Stimulated activated naive B cell treated with anti-CD40 and anti-IgM and Interleukin-4, amounts not matched to agents 10 μg/mL and 1 μg/mL and 100 μg/mL, for 72 hours (primary cell): ENCODE results near the gene TFR2.

Experiments used
- ATAC-seq, 2 donors: fragments of 150-1000 bp; cut with Tn5 transposase; replicated peaks; 2 replicates each; pipeline ENCODE4 v1.10.0; 2021; ENCODE audit warnings: moderate library complexity in 1 of 2
- DNase-seq: peaks from one replicate; pipeline ENCODE4 v3.0.0; 2021
- H3K27ac Mint-ChIP-seq: one replicate; pipeline ENCODE4 v1.8.0; 2022; ENCODE audit warnings: mild to moderate bottlenecking, mixed read lengths
- H3K27me3 Mint-ChIP-seq, 2 donors: one replicate each; pipeline ENCODE4 v1.8.0; 2022; ENCODE audit warnings: mixed read lengths in 2 of 2
- H3K36me3 Mint-ChIP-seq, 2 donors: one replicate each; pipeline ENCODE4 v1.8.0; 2022; ENCODE audit warnings: mixed read lengths in 2 of 2, mild to moderate bottlenecking in 1 of 2
- H3K4me1 Mint-ChIP-seq, 2 donors: one replicate each; pipeline ENCODE4 v1.8.0; 2022; ENCODE audit warnings: mixed read lengths in 2 of 2, mild to moderate bottlenecking in 1 of 2
- H3K4me3 Mint-ChIP-seq, 2 donors: one replicate each; pipeline ENCODE4 v1.8.0; 2022; ENCODE audit warnings: mild to moderate bottlenecking in 2 of 2, mixed read lengths in 2 of 2, moderate library complexity in 1 of 2
- H3K9me3 Mint-ChIP-seq, 2 donors: one replicate each; pipeline ENCODE4 v1.8.0; 2022; ENCODE audit warnings: mixed read lengths in 2 of 2, mild to moderate bottlenecking in 1 of 2

Gene TFR2

DNA sequence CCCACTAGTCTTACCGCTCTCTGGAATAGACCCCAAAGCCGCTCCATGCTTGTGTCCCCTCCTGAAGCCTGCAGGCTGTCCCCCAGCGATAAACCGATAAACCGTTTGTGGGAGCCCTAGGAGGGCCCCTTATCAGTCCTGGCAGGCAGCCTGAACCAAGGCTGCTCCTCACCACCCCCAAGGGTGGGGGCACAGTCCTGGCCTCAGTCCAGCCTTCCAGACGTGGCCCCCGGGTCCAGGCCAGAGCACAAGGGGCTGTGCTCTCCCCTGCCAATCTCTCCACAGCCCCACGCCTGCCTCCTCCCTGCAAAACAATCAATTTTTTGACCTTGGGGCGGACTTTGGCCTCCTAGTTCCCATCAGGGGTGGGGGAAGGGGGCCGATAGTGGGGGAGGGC lies at the start of gene TFR2:
Gene TFR2 (minus strand): TSS at position 90 of the 397 bp plus-strand sequence. CDS start 43 bp downstream, at position 47.
- ATAC-seq = no peak
- H3K27me3 Mint-ChIP-seq = peaks cover 15 to 40% of the 10 kb centered on the region in 2 donors

DNA sequence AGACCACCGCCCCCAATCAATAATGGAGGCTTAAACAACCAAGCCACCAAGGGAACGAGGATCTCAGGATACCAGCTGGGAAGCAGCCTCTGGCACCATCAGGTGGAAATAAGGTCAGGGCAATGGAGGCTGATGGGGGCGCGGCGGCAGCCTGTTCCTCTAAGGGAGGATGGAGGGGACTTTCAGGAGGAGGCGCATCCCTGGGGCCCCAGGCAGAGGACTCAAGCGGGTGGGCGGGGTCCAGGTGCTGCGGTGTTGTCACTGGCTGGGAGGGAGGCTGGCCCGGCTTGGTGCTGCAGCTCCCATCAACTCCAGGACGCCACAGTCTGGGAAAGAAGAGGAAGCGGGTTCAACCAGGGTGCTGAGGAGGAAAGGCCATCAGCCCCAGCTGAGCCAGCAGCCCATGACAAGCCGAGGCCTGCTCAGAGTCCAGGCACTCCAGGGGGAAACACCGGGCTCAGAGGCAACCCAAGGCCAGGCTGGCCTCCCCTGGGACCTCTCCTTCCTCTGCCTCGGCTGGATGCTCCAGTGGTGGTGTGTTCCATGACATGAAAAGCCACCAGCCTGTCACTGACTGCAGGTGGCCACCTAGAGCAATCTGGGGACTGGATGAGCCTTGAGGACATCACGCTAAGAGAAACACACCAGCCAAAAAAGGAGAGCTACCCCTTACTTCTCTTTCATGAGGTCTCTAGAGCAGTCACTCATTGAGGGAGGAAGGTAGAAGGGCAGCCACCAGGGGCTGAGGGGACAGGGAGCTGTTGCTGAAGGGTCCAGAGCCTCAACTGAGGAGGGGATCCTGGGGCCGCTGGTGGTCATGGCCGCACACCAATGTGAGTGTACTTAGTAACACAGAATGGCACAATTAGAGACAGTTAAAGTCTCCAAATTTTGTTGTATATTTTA lies 48.1 kb upstream of the TFR2 start:
- DNase-seq (peak; percentile 79), ATAC-seq (peak; percentile 65 to 72)
- H3K36me3 Mint-ChIP-seq = peaks cover 19 to 41% of the 10 kb centered on the region in 2 donors
- H3K9me3 Mint-ChIP-seq = no peaks in the 10 kb centered on the region
- H3K27ac Mint-ChIP-seq = peak overlapping the region; percentile 82
- no peaks in the 10 kb centered on the region for H3K27me3 Mint-ChIP-seq
- H3K4me3 Mint-ChIP-seq = peak overlapping the region; percentile 38 to 63
- H3K4me1 Mint-ChIP-seq = peaks cover 37 to 47% of the 10 kb centered on the region in 2 donors

More for the DNA sequence above, at the start of gene TFR2:
- no peaks in the 10 kb centered on the region for H3K9me3 Mint-ChIP-seq
- no peak within 1 kb of the TSS for H3K27ac Mint-ChIP-seq
- no peaks in the 10 kb centered on the region for H3K36me3 Mint-ChIP-seq
- DNase-seq = no peak
- peaks cover 5 to 6% of the 10 kb centered on the region in 2 donors for H3K4me1 Mint-ChIP-seq
- no peak within 1 kb of the TSS for H3K4me3 Mint-ChIP-seq

DNA sequence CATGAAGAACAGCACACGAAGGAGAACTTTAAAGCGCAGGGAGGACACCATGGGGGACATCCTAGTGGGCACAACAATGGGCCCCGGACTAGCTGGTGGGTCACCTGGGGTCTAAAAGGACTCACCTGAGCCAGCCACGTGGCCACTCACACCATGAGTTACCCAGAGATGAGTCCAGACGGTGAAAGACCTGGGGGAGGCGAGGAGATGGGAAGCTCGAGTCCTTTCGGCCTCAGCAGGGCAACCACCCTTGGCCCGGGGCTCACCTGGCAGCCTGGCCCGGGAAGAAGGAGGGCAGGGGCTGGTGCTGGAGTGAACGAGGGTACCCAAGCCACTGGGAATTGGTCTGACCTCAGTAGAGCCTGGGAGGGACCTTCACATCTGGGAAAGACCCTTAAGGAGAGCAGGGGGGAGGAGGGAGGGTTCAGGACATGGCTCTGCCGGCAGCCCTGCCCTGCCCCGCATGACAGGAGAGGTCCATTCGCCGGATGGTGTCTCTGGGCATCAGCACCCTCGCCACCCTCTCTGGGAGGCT lies 47.0 kb upstream of the TFR2 start:
- H3K4me1 Mint-ChIP-seq = peaks cover 37 to 47% of the 10 kb centered on the region in 2 donors
- DNase-seq (no peak), ATAC-seq (no peak)
- peaks cover 23 to 42% of the 10 kb centered on the region in 2 donors for H3K36me3 Mint-ChIP-seq
- peak overlapping the region; percentile 82 for H3K27ac Mint-ChIP-seq
- no peaks in the 10 kb centered on the region for H3K9me3 Mint-ChIP-seq
- H3K4me3 Mint-ChIP-seq = no peak overlapping the region
- H3K27me3 Mint-ChIP-seq = no peaks in the 10 kb centered on the region

- Mint-ChIP-seq H3K27me3 (no peaks in the 10 kb centered on the region), H3K9me3 (no peaks in the 10 kb centered on the region), H3K27ac (peak overlapping the region; percentile 82), H3K36me3 (peaks cover 20 to 40% of the 10 kb centered on the region in 2 donors), H3K4me1 (peaks cover 34 to 41% of the 10 kb centered on the region in 2 donors), H3K4me3 (no peak overlapping the region)
- ATAC-seq = no peak
- no peak for DNase-seq
Measured at GRCh38 chr7:100687751-100688300, 46.5 kb upstream of the TFR2 start.

GRCh38 chr7:100687261-100687660 lies 45.9 kb upstream of the TFR2 start:
- H3K27me3 Mint-ChIP-seq = no peaks in the 10 kb centered on the region
- ATAC-seq (no peak), DNase-seq (no peak)
- H3K36me3 Mint-ChIP-seq = peaks cover 20 to 40% of the 10 kb centered on the region in 2 donors
- no peaks in the 10 kb centered on the region for H3K9me3 Mint-ChIP-seq
- no peak overlapping the region for H3K4me3 Mint-ChIP-seq
- H3K4me1 Mint-ChIP-seq = peaks cover 28 to 35% of the 10 kb centered on the region in 2 donors
- H3K27ac Mint-ChIP-seq = no peak overlapping the region

- no peak overlapping the region for H3K4me3 Mint-ChIP-seq
- DNase-seq (no peak), ATAC-seq (no peak)
- H3K9me3 Mint-ChIP-seq = no peaks in the 10 kb centered on the region
- no peaks in the 10 kb centered on the region for H3K27me3 Mint-ChIP-seq
- peaks cover 20 to 39% of the 10 kb centered on the region in 2 donors for H3K36me3 Mint-ChIP-seq
- peak overlapping the region; percentile 86 for H3K27ac Mint-ChIP-seq
- peaks cover 25 to 33% of the 10 kb centered on the region in 2 donors for H3K4me1 Mint-ChIP-seq
Measured at GRCh38 chr7:100686822-100687211, 45.5 kb upstream of the TFR2 start.

DNA sequence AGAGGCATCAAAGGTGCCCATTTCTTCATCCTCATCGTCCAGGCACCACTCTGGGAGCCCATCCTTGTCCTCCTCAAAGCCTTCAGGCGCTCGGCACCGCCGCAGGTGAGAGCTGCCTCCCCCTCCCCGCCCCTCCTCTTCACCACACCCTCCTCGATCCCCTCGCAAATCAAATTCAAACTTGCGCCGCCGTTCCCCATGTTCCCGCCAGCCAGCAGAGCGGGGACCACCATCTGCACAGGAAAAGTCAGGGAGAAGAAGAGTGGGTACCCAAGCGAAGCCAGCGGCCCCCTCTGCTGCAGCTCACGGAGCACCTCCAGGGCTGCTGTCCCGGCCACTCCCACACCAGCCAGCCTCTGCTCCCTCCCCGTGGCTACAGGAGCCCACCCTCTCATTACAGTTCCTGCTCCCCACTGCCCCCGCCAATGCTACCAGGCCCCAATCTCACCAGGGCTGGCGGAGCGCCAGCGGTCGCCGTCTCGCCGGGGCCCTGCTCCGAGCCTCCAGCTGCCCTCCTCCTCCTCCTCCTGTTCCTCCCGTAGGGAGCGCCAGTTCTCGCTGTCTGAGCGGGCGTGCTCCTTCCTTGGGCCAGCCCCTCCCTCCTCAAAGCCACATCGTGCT lies 45.0 kb upstream of the TFR2 start:
- Mint-ChIP-seq H3K27ac (no peak overlapping the region), H3K36me3 (peaks cover 24 to 41% of the 10 kb centered on the region in 2 donors), H3K4me3 (no peak overlapping the region), H3K27me3 (no peaks in the 10 kb centered on the region), H3K4me1 (peaks cover 22 to 34% of the 10 kb centered on the region in 2 donors), H3K9me3 (no peaks in the 10 kb centered on the region)
- ATAC-seq (no peak), DNase-seq (no peak)

DNA sequence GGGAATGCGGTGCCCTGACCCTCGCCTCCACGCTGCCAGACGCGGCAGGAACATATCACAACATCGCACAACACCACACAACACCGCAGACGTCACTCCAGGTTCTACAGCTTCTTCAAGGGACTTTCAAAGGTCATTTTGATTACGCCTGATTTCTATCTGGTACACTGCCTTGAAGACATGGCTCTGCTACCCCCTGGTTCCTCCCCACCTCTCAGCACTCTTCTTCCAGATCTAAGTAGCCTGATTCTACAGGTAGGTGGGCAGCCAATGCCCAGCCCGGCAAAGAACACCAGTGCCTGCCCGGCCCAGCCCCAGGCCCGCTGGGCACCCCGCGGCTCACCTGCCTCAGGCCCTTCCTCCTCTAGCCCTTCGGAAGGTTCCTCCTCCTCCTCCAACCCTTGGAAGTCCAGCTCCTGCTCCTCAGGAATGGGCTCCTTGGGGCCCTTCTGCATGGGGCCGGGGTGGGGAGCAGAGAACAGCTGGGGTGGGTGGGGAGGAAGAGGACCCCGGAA lies 44.3 kb upstream of the TFR2 start:
- Mint-ChIP-seq H3K4me1 (peaks cover 19 to 35% of the 10 kb centered on the region in 2 donors), H3K4me3 (no peak overlapping the region), H3K9me3 (no peaks in the 10 kb centered on the region), H3K27ac (peak overlapping the region; percentile 67), H3K27me3 (no peaks in the 10 kb centered on the region), H3K36me3 (peaks cover 24 to 41% of the 10 kb centered on the region in 2 donors)
- ATAC-seq (no peak), DNase-seq (no peak)

DNA sequence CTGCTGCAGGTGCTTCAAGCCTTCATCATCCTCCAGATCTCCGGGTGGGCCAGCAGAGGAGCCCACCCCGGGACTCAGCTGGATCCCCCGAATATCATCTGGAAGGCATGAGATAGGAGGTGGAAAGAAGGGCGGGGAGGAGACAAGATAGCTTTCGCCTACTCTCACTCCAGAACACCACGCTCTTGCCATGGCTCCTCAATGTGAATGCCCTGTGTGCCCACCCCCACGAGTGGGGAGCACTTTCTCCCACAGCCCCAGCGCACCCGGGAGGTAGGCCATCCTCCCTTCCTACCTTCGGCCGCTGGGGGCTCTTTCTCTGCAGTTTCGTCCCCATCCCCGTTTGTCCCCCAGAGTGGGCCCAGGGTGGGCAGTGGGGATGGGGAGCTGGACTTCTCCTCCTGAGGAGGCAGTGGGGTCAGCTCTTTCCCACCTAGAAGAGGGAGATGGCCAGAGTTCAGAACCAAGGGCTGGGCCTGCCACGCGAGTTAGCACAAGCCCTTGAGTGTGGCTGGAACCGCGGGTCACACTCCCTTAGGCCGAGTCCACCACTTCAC lies 43.8 kb upstream of the TFR2 start:
- peaks cover 19 to 39% of the 10 kb centered on the region in 2 donors for H3K4me1 Mint-ChIP-seq
- H3K36me3 Mint-ChIP-seq = peaks cover 26 to 46% of the 10 kb centered on the region in 2 donors
- H3K4me3 Mint-ChIP-seq = no peak overlapping the region
- H3K27me3 Mint-ChIP-seq = no peaks in the 10 kb centered on the region
- DNase-seq (no peak), ATAC-seq (no peak)
- no peaks in the 10 kb centered on the region for H3K9me3 Mint-ChIP-seq
- H3K27ac Mint-ChIP-seq = peak overlapping the region; percentile 67

DNA sequence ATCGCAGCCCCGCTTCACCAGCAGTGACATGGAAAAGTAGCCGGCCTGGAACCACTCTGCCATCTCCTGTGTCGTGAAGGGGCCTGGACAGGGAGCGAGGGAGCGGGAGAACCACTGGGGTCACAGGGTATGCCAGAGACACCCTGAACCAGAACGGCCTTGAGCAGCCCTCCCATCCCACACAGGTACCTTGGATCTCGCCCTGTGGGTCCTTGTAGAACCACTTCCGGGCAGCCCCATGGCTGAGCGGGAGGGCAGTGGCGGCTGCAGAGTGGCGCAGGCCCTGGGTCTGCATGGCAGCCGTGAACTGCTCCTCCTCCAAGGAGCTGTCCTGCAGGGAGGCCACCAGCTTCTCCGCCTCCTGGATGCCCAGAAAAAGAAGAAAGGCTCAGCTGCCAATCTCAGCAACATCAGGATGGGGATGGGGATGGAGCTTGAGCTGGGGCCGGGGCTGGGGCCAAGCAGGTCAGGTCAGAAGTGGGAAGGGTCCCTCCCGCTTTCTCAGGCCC lies 43.2 kb upstream of the TFR2 start:
- no peak overlapping the region for H3K4me3 Mint-ChIP-seq
- H3K36me3 Mint-ChIP-seq = peaks cover 29 to 49% of the 10 kb centered on the region in 2 donors
- no peak overlapping the region for H3K27ac Mint-ChIP-seq
- H3K27me3 Mint-ChIP-seq = no peaks in the 10 kb centered on the region
- H3K4me1 Mint-ChIP-seq = peaks cover 15 to 39% of the 10 kb centered on the region in 2 donors
- DNase-seq = no peak
- H3K9me3 Mint-ChIP-seq = no peaks in the 10 kb centered on the region
- ATAC-seq = no peak

GRCh38 chr7:100683659-100684533 lies 42.5 kb upstream of the TFR2 start:
- H3K4me3 Mint-ChIP-seq = no peak overlapping the region
- no peak for ATAC-seq
- H3K27ac Mint-ChIP-seq = peak overlapping the region; percentile 82
- H3K4me1 Mint-ChIP-seq = peaks cover 9 to 38% of the 10 kb centered on the region in 2 donors
- no peaks in the 10 kb centered on the region for H3K9me3 Mint-ChIP-seq
- no peak for DNase-seq
- peaks cover 32 to 47% of the 10 kb centered on the region in 2 donors for H3K36me3 Mint-ChIP-seq
- H3K27me3 Mint-ChIP-seq = no peaks in the 10 kb centered on the region

GRCh38 chr7:100682991-100683658 lies 41.8 kb upstream of the TFR2 start:
- peaks cover 37 to 47% of the 10 kb centered on the region in 2 donors for H3K36me3 Mint-ChIP-seq
- peak overlapping the region; percentile 82 for H3K27ac Mint-ChIP-seq

More at GRCh38 chr7:100682991-100683658, 41.8 kb upstream of the TFR2 start:
- Mint-ChIP-seq H3K9me3 (no peaks in the 10 kb centered on the region), H3K27me3 (no peaks in the 10 kb centered on the region), H3K4me1 (peaks cover 7 to 37% of the 10 kb centered on the region in 2 donors), H3K4me3 (no peak overlapping the region)
- no peak for DNase-seq
- ATAC-seq = no peak
